ENCODE results near the gene CDKN3.

The CDKN3 gene
- long read RNA-seq, transcript CDKN3-202 (8 exons, 893 nt) = major isoform, 30 of 35 reads
- long read RNA-seq, partial matches to known transcripts = 0 of 35 reads
- long read RNA-seq, other reads (novel, unspliced or antisense) = 4 of 35 reads

GRCh38 chr14:54396493-54397335, at the start of gene CDKN3:
CDKN3 (plus strand) TSS chr14:54397007; CDS start chr14:54397069, 62 bp downstream.
- TF ChIP-seq POLR2AphosphoS5 (IDR thresholded peaks at IDR 0.05; ENCODE audit: low read depth) (peak; percentile 81), CTCF (IDR thresholded peaks at IDR 0.05; ENCODE audit: insufficient read depth, low read length) (no peak), SPI1 (IDR thresholded peaks at IDR 0.05; ENCODE audit: borderline replicate concordance, low read depth) (peak; percentile 7; the same call in 1 of the 2 replicates), GABPA (IDR thresholded peaks at IDR 0.05; ENCODE audit: low read depth) (no peak)
- peak within 1 kb of the TSS; percentile 71 for H3K27ac ChIP-seq (replicated peaks)
- DNase-seq (ENCODE audit: low read depth in 1 of 2, low spot score in 1 of 2) = peak; percentile 94 to 99

DNA sequence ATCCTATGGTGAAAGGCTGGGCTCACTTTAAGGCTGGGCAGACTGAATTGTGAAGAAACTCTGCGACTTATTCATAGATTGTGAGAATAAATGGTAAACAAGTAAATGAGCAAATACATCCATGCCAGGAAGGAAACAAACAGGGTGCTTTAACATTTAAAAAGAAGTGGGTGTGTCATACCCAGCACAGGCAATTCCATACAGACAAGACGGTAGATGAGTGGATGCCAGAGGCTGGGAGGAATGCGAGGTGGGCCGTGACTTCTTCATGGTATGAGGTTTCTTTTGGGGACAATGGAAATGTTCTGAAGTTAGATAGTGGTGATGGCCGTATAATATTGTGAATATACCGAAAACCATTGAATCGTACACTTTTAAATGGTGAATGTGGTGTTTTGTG, 49.8 kb upstream of the CDKN3 start:
- no peak overlapping the region for H3K4me3 ChIP-seq (replicated peaks; ENCODE audit: insufficient read depth, low read length)
- H3K27ac ChIP-seq (replicated peaks) = no peak overlapping the region
- no peak for TF ChIP-seq SPI1 (IDR thresholded peaks at IDR 0.05; ENCODE audit: borderline replicate concordance, low read depth)
- no peak for TF ChIP-seq CTCF (IDR thresholded peaks at IDR 0.05; ENCODE audit: insufficient read depth, low read length)
- TF ChIP-seq REST (IDR thresholded peaks at IDR 0.05; ENCODE audit: insufficient replicate concordance, low read depth) = no peak
- TF ChIP-seq POLR2AphosphoS5 (IDR thresholded peaks at IDR 0.05; ENCODE audit: low read depth) = no peak
- no peak for TF ChIP-seq GABPA (IDR thresholded peaks at IDR 0.05; ENCODE audit: low read depth)
- no peak for DNase-seq (ENCODE audit: low read depth in 1 of 2, low spot score in 1 of 2)
- no peaks in the 10 kb centered on the region for H3K27me3 ChIP-seq (ENCODE audit: insufficient read depth, poor library complexity, severe bottlenecking)

More at GRCh38 chr14:54396493-54397335, at the start of gene CDKN3:
- no peaks in the 10 kb centered on the region for H3K27me3 ChIP-seq (ENCODE audit: insufficient read depth, poor library complexity, severe bottlenecking)
- peak within 1 kb of the TSS; percentile 84 for H3K4me3 ChIP-seq (replicated peaks; ENCODE audit: insufficient read depth, low read length)

DNA sequence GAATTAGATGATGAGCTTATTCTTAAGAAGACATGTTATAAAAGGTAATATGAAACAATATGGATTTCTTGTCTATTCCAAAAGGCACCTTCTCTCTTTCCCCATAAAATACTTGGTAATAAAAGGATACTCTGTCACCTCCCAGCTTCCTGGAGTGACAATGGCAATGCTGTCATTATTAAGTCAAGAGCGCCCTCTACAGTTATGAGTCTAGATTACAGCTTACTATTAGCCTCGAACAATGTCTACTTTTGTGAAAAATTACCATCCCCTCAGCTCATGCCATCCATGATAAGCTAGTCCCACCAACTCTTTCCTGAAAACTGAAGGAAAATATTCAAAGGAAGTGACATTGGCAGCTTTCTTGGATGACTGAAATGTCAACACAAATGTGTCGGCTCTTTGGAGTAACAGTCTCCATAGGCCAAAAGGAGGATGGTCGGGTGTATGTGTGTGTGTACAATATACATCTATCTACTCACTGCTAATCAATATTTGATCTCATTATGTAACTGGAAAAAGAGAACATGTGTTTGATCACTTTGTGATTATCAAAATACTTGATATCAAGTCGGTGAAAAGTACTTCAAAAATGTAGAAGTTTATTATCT, 48.7 kb upstream of the CDKN3 start:
- peak; percentile 16 to 41 for DNase-seq (ENCODE audit: low read depth in 1 of 2, low spot score in 1 of 2)
- Histone ChIP-seq H3K27me3 (ENCODE audit: insufficient read depth, poor library complexity, severe bottlenecking) (no peaks in the 10 kb centered on the region), H3K4me3 (replicated peaks; ENCODE audit: insufficient read depth, low read length) (no peak overlapping the region), H3K27ac (replicated peaks) (no peak overlapping the region)
- TF ChIP-seq POLR2AphosphoS5 (IDR thresholded peaks at IDR 0.05; ENCODE audit: low read depth) (no peak), CTCF (IDR thresholded peaks at IDR 0.05; ENCODE audit: insufficient read depth, low read length) (peak; percentile 40), GABPA (IDR thresholded peaks at IDR 0.05; ENCODE audit: low read depth) (no peak), SPI1 (IDR thresholded peaks at IDR 0.05; ENCODE audit: borderline replicate concordance, low read depth) (no peak), REST (IDR thresholded peaks at IDR 0.05; ENCODE audit: insufficient replicate concordance, low read depth) (no peak)

All from HL-60 (cell line).